ENCODE results near the gene LRGUK.
"Not testable (repeated sequence)": the region's sequence is repeated elsewhere in the genome, so short reads cannot be mapped to it uniquely, and the experiment has no call there.

Gene LRGUK

DNA sequence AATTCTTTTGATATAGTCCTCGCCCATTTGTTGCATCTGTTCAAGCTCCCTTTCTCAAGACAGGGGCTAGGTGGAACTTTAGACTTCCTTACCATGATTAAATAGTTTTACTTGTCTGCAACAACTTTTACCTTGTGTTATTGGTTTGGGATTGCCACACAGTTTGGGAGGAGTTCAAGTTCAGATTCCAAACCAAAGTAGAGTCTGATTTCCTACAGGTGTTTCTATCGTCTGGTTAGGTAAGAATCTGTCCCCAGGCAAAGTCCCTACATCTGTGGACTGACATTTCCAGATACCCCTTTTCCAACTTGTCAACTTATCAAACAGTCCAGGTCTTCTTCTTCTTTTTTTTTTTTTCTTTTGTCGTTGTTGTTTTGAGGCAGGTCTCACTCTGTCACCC is 93.1 kb downstream of the LRGUK start:
- DNase-seq (ENCODE audit: low read depth in 4 of 4, low spot score in 1 of 4) = no peak

DNA sequence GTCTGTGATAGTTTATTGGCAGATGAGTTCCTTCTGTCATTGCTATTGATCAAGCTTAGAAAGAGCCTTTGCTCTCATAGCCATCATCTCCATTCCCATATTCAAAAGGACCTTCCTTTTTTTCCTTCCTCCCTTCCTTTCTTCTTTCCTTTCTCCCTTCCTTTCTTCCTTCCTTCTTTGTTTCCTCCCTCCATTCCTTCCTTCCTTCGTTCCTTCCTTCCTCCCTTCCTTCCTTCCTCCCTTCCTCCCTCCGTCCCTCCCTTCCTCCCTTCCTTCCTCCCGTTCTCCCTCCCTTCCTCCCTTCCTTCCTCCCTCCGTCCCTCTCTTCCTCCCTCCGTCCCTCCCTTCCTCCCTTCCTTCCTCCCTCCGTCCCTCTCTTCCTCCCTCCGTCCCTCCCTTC is 104.2 kb downstream of the LRGUK start:
- DNase-seq (ENCODE audit: low read depth in 4 of 4, low spot score in 1 of 4) = not testable (repeated sequence)

DNA sequence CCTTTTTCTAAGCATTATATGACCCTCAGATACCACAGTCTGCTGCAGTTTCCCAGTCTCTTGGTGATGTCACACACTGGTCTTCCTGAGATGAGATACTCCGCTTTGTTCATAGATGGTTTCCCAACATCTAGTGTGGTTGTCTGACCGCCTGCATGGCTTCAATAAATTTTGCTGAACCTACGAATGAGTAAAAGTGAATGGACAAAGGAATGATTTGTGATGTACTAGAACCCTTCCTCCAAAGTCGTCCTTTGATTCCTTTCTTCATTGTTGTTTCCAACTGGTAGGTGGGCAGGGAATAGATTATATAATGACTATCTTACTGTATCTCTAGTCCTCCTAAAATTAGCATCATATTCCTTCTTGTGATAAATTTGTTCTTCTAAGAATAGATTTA is 107.1 kb downstream of the LRGUK start:
- DNase-seq (ENCODE audit: low read depth in 4 of 4, low spot score in 1 of 4) = no peak

DNA sequence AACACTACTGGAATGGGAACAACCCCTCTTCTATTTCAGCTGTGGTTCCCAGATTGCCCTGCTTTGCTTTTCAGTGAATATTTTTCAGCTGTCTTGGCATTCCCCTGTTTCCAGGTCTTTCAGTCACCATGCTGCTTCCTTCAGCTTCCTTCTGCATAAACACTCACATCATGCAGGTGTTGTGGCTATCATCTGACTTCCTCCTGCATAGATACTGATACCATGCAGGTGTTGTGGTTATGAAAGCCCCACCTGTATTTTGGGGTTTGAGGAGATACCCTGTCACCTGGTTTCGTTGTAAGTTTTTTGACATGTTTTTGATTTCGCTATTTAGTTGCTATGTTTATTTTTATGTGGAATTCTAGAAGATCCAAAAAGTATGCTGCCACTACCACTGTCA is 118.1 kb downstream of the LRGUK start:
- DNase-seq (ENCODE audit: low read depth in 4 of 4, low spot score in 1 of 4) = no peak

DNA sequence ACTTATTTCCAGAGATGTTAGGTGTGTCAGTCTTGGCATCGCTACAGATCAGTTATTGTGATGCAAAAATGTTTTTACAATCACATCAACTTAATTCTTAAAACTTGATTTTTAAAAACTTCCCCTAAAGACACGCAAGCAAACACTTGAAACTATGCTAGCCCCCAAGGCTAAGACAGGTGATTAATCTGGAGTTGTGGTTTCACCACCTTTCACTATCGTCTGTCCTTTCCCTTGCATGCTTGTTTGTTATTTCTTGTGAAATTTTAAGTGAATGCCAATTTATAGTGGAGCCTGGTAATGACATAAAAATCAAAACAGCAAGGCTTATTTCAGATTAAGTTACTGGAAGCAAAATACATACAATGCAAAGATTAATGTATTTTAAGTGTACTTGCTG is 119.2 kb downstream of the LRGUK start:
- DNase-seq (ENCODE audit: low read depth in 4 of 4, low spot score in 1 of 4) = no peak

DNA sequence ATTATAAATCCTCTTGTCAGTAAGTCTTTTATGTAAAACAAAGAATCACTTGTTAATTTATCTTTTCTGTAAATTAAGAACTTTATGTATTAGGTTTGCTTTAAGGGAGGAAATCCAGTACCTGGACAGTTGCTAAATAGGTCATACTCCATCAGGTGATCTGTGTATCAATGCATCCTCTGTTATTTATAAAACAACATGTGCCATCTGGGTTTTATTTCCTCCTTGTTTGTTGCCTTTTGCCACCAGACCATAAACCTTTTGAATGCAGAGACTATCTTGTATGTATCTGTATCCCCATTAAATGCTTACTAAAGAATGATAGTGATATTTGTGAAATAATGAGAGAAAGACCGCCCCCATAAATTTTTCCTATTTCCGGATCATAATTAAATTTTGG is 119.6 kb downstream of the LRGUK start:
- no peak for DNase-seq (ENCODE audit: low read depth in 4 of 4, low spot score in 1 of 4)

DNA sequence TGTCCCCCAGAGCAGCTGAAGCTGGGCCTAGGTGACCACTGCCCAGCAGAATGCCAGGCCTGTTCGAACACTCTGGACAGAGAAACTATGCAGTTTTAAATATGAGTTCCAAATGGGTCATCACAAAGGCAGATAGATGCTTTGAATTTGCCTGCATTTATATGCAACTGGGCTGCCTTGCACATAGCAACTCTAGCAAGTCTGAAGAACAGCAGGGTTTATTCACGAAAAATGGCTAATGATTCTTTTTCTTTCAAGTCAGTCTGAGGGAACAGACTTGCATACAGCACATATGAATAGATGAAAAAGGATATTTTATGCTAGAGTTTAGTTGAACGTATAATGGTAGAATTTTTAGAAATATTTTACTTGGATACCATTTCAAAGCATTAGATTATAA is 121.1 kb downstream of the LRGUK start:
- DNase-seq (ENCODE audit: low read depth in 4 of 4, low spot score in 1 of 4) = no peak

DNA sequence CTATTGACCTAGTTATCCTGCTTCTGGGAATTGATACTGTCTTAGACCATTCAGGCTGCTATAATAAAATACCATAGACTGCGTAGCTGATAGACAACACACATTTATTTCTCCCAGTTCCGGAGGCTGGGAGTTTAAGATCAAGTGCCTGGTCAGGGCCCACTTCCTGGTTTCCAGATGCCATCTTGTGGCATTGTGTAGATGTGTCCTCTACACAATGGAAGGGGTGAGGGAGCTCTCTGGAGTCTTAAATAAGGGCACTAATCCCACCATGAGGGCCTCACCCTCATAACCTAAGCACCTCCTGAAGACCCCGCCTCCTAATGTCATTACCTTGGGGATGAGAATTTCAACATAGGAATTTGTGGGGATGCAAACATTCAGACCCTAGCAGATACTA is 127.2 kb downstream of the LRGUK start:
- DNase-seq (ENCODE audit: low read depth in 4 of 4, low spot score in 1 of 4) = no peak

DNA sequence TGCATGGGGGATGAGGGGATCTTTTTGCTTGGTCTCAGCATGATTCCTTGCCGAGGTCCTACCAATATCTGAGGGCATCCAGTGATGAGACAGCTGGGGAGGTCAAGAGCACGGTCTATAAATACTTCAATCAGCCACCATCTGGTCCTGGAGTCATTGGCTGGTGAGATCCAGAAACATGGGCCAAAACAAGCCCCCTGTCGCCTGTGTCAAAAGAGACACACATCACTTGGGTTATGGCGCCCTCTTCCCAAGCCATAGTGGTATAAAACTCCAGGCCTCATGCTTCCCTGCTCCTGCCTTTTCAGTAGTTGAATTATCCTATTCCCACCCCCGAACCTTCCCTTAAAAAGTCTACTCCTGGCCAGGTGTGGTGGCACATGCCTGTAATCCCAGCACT is 128.7 kb downstream of the LRGUK start:
- no peak for DNase-seq (ENCODE audit: low read depth in 4 of 4, low spot score in 1 of 4)

DNA sequence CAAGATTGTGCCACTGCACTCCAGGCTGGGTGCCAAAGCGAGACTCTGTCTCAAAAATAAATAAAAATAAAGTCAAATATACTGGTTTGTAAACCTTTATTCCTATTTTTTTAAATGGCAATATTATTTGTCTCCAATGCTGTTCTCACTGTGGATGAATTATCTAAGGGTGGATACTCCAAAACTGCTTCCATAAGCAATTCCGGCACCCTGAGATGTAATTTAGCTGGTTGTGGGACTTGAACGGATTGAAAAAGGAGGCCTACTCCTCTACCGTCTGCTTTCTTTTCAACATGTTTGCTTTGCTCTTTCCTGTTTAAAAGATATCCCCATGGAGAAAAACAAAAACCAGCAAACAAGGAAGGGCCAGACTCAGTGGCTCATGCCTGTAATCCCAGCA is 135.2 kb downstream of the LRGUK start:
- DNase-seq (ENCODE audit: low read depth in 4 of 4, low spot score in 1 of 4) = no peak

DNA sequence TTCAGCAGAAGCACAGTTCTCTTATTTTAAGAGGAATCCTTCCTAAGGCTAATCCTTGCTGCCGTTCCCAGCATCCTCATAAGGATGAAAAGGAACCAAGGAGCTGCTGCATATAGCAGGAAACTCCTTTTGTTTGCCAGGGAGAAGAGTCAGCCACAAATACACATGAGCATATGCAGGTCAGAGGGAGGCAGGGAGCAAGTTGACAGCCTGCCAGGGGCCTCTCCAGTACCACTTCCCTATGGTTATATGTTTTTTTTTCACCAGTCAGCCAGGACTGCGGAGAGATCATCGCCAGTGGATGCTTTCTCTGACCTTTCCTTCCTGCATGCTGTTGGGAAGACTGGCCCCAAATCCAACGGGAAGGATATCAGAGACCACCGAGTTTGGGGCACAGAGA is 149.8 kb downstream of the LRGUK start:
- no peak for DNase-seq (ENCODE audit: low read depth in 4 of 4, low spot score in 1 of 4)

DNA sequence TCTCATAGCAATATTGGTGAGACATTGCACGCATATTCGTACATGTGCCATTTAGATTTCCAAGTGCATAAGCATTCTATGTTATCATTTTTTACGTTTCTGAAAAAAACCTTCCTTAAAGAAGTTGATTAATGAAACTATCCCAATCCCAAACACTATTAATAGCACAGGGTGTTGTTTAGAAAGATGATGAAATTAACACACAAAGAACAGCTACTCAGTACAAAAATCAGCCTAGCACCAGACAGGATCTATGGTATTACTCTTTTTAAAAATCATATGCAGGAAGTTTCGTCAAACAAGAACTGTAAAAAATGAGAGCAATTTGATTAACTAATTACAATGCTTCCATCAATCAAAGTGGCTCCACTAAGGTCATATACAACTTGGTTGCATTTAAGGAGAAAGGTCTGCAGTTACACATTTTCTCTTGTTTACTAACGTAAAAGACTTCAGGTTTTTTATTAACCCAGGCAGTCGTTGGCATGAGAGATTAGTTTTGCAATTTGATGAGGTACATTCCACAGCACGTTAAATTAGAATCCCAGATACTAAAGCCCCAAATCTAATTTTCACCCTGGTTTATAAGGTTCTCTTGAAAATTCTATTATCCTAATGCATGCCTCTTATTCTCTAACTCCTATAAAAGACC is 151.5 kb downstream of the LRGUK start:
- DNase-seq (ENCODE audit: low read depth in 4 of 4, low spot score in 1 of 4) = no peak

DNA sequence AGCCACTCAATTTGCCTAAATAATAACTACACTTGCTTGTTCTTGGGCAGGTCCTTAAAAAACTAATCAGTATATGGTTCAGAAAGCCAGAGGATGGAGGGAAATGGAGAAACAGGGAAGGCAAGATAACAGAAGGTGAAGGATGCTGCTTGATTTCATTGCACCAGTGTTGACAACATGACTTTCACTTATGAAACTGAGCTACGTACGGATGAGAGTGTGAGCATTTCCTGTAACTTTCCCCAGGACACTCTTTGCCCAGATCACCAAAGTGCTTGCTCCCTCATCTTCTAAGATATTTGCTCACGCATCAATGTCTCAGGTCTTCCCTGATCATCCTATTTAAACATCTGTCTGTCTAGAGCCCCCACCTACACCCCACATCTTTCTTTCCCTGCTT is 152.2 kb downstream of the LRGUK start:
- DNase-seq (ENCODE audit: low read depth in 4 of 4, low spot score in 1 of 4) = no peak

DNA sequence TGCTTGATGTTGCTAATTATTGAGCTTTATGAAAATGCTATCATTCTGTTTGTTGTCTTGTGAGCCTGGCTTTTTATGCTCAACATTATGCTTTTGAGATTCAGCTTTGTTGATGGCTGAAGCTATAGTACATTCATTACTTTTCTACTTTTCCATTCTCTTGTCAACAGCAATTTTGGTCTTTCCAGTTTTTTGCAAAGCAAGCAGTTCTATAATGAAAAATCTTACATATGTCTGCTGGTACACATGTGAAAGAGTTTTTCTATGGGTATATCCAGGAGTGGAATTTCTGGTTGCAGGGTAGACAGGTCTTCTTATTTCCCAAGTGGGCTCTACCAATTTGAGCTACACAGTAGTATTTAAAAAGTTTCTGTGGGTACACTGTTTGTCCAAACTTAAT is 152.8 kb downstream of the LRGUK start:
- no peak for DNase-seq (ENCODE audit: low read depth in 4 of 4, low spot score in 1 of 4)

DNA sequence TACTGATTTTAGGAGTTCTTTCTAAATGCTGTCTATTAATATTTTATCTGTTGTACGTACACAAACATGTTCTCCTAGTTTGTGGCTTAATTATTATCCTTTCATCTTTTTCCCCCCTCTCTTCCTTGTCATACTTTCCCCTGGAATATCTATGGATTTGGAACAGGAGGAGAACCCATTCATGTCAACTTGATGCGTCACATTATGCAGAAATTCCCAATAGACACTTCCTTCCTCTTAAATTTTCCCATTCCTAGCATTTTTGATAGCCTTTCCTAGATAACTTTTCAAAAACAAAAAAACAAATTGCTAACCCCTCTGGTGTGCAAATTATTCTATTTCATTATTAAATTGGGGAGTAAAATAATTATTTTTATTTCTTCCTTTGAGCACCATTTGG is 153.4 kb downstream of the LRGUK start:
- no peak for DNase-seq (ENCODE audit: low read depth in 4 of 4, low spot score in 1 of 4)

DNA sequence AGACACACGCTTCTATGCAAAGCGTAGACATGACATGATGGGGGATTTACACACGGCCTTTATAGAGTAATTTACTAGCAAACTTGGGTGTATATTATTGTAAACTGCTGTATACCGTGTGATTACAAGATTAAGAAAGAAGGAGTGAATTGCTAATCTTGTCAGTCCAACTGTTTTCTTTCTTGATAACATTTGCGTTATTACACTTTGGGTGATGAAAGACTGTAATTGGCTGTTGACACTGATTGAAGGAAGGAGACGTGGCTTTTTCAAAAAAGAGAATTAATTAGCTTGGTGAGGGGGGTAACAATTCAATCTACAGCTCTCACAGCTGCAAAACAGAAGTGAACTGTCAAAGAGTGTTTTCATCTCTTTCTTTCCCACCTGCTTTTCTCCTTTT is 156.9 kb downstream of the LRGUK start:
- DNase-seq (ENCODE audit: low read depth in 4 of 4, low spot score in 1 of 4) = no peak

DNA sequence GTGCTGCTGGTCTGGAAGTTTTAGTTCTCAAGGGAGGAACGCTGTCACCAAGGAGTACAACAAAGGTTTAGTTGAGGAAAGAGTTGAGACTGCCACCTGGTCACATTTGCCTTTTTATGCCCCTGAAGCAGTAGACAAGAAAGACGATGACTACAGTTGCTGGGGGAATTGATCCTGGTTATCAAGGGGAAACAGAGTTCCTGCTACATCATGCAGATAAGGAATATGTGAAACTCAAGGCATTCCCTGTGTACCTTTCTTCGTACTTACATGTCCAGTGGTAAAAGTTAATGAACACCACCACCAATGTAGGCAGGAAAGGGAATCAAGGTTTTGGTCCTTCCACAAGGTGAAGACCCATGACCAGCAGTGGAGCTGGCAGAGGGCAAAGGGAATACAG is 157.8 kb downstream of the LRGUK start:
- DNase-seq (ENCODE audit: low read depth in 4 of 4, low spot score in 1 of 4) = no peak

DNA sequence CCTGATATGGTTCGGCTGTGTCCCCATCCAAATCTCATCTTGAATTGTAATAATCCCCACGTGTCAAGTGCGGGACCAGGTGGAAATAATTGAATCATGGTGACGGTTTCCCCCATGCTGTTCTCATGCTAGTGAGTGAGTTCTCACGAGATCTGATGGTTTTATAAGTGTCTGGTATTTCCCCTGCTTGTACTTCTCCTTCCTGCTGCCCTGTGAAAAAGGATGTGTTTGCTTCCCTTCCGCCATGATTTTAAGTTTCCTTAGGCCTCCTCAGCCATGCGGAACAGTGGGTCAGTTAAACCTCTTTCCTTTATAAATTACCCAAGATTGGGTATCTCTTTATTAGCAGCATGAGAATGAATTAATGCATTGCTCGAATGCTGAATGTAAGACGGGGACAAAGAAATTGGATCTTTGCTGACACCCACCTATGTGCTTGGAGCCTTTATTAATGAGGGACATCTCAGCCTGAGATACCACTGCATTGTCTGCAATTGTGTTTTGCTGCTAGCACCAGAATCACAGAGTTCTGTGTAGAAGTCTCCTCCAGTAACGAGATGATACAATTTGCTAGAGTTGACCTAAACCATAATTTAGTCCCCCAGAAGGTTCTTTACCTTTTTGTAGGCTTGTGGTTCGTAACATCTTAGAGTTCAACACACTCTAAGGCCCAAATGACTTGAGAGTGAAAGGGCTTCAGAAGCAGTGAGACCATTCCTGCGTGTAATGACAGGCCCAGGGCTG is 160.9 kb downstream of the LRGUK start:
- DNase-seq (ENCODE audit: low read depth in 4 of 4, low spot score in 1 of 4) = no peak

DNA sequence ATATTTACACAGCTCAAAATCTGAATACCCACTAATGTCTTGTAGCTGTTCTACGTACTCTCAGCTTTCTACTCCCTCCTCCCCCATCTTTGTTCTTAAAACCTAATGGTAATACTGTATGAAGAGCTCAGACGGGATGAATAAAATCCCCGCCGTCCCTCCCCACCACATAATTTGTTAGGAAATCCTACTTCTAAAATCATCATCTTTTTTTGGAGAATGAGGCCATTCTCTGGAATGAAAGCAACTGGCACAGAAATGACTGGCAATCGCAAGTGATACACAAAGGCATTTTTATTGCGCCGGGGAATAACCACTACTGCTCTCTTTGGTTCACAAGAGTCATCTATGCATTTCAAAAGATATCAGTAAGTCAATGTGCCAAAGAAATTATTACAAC is 162.3 kb downstream of the LRGUK start:
- DNase-seq (ENCODE audit: low read depth in 4 of 4, low spot score in 1 of 4) = no peak

DNA sequence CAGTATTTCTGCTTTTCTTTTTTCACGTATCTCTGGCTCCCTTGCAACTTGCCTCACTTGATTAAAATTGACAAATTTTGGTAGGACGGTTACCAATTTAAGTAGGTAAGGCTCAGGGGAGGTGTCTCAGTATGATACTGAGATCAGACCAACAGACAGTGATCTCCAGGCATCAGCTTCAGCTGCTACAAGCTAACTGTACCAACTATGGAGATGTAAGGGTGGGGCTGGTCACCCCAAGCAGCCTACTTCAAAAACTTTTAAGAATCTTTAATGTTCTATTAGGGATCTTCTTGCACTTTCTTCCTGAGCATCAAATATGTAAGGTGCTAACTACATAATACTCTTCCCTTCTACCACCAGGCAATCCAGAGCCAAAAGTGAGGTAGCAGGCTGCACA is 162.7 kb downstream of the LRGUK start:
- DNase-seq (ENCODE audit: low read depth in 4 of 4, low spot score in 1 of 4) = no peak

DNA sequence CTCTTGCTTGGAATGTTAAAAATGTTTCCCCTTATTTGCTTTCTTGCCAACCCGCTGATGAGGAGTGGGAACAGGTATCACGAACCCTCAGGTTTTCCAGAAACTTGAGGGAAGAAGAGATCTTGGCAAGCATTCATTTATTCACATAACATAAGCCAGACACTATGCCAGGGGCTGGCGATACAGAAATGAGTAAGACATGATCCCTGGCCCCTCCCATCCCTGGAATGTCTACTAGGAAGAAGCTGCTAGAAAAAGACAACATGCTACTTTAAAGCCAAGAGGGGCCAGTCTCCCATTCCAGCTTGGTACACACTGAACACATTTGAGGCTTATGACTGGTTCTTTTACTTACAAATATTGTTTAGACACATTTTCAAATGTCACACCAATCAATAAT is 163.1 kb downstream of the LRGUK start:
- DNase-seq (ENCODE audit: low read depth in 4 of 4, low spot score in 1 of 4) = no peak

DNA sequence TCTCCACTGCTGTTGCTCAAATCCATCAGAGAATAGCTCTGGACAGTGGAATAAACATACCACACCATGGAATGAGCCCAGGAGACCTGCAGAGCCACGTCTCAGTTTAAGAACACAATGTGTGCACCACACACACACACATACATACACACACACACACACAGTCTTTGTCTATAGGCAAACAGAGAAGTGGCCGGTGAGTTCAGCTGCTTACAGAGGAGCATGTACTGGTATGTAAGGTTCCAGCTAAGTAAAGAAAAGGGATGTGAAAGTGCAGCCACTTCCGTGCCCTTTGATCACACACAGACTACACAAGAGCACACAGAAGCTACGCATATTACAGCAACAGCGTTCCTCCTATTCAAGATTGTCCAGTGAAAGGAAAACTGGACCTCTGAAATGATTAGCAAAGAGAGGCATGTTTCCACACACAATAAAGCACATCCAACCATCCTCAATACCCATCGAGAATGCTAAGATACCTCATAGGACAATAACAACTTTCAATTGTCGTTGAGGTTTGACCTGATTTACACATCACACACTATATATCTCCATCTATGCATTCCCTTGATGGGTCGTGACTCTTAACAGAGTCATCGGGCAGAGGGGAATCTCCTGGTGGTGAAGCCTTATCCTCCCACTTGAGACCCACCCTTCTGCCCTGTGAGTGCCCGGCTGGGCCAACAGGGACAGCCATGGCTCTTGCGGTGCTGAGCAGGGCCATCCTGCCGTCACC is 166.0 kb downstream of the LRGUK start:
- no peak for DNase-seq (ENCODE audit: low read depth in 4 of 4, low spot score in 1 of 4)
